Prostate gland (tissue), 2 donors: Measurements from ENCODE around the gene NTM. TPM values are rescaled to one million over a fixed set of nuclear protein-coding genes. Genes with fewer than 3 reads are reported as not detected.

Source experiments
- DNase-seq: peaks from one replicate; pipeline ENCODE4 v3.0.0-alpha.2; 2019; ENCODE audit warnings: low spot score
- H3K27ac ChIP-seq, 2 donors: fragments of 200-600 bp; sonication (generic); 2 replicates each; pipeline ENCODE4 v1.5.1; 2017 to 2019
- H3K27me3 ChIP-seq: fragments of 200-600 bp; sonication (generic); replicated peaks from 2 replicates; pipeline ENCODE4 v1.5.1; 2019; ENCODE audit not compliant: insufficient read depth
- H3K36me3 ChIP-seq, 2 donors: fragments of 200-600 bp; sonication (generic); 1 replicate in 1 of 2; 2 replicates in 1 of 2; pipeline versions ENCODE4 v1.5.1 to v1.8.1; 2017 to 2019
- H3K4me1 ChIP-seq: fragments of 200-600 bp; sonication (generic); replicated peaks from 2 replicates; pipeline ENCODE4 v1.5.1; 2019
- H3K4me3 ChIP-seq, 2 donors: fragments of 200-600 bp; sonication (generic); 2 replicates each; pipeline ENCODE4 v1.5.1; 2017 to 2019
- H3K9me3 ChIP-seq: fragments of 200-600 bp; sonication (generic); 2 replicates; pipeline ENCODE4 v1.5.1; 2017
- POLR2A ChIP-seq: fragments of 450-650 bp; IDR thresholded peaks from one replicate; pipeline ENCODE4 v1.6.1; 2016; ENCODE audit warnings: antibody characterized with exemption, mild to moderate bottlenecking
- POLR2AphosphoS5 ChIP-seq: sonication (generic); formaldehyde crosslinking; IDR thresholded peaks from one replicate; pipeline ENCODE4 v1.6.1; 2017; ENCODE audit warnings: antibody characterized with exemption
- WGBS: methylation state at CpG from one replicate; pipeline ENCODE4 v1.1.5; 2018; 5-methylcytosine and 5-hydroxymethylcytosine counted together
- intact Hi-C: fragments of 100-400 bp; cut with DNase I; formaldehyde crosslinking; loops from one replicate; pipeline ENCODE4 v1.14.2; 2022
- total RNA-seq, 2 donors: library from RNA; depleted of rRNA; stranded (reverse); fragments of >200 nt; gene quantifications; one replicate each; pipeline ENCODE4 v1.1.0, GENCODE V29; 2016
- TF ChIP-seq, protein P1 (sequence below), 4 experiments: fragments of 200-600 bp in 2 of 4; fragments of 450-650 bp in 2 of 4; sonication (generic) in 2 of 4; IDR thresholded peaks; 1 replicate in 3 of 4; 2 replicates in 1 of 4; pipeline ENCODE4 v1.5.1; 2016 to 2019; ENCODE audit warnings: antibody characterized with exemption in 4 of 4, mild to moderate bottlenecking in 2 of 4, moderate library complexity in 2 of 4

NTM gene
- total RNA-seq, 2 donors from 2014 or later, result 7.4 TPM; not detected in 1

DNA sequence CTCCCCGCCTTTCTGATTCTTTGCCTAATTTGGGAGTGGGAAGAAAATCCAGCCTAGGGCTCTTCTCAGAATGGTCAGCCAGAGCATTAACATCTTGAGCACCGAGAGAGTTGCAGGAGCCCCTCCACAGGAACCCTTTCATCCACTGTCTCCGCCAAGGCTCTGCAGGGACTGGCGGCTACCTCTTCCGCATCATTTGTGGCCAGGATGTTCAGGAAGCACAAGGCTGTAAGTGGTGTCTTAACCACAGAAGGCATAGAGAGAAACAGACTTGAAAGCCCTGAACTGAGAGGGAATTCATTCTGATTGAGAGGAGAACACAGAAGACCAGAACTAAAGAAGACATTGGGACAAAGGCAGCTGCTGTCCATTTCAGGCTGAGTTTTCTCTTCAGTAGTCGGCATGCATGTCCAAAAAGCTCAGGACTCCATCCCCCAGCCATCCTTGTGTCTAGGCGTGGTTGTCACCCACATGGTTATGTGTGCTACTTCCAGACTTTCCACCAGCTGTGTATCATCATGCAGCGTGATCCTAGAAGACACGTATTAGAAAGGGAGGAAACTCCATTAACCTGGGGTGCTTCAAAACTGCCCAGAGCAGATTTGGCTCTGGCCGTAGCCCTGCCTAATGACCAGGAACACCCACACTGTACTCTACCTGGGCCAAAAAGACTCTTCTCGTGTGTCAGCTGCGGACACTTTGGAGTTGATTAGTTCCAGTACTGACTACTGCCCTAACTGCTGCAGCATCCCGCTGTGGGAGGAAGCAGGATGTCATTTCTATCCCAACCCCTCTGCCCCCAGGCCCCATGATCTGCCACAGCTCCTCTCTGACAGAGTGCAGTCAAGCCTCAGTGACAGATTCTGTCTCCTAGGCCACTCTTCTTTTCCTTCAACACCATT, 725.1 kb downstream of the NTM start:
- no peaks in the 10 kb centered on the region for H3K36me3 ChIP-seq
- no peak for TF ChIP-seq POLR2AphosphoS5
- TF ChIP-seq POLR2A, result no peak
- TF ChIP-seq, protein P1, sequence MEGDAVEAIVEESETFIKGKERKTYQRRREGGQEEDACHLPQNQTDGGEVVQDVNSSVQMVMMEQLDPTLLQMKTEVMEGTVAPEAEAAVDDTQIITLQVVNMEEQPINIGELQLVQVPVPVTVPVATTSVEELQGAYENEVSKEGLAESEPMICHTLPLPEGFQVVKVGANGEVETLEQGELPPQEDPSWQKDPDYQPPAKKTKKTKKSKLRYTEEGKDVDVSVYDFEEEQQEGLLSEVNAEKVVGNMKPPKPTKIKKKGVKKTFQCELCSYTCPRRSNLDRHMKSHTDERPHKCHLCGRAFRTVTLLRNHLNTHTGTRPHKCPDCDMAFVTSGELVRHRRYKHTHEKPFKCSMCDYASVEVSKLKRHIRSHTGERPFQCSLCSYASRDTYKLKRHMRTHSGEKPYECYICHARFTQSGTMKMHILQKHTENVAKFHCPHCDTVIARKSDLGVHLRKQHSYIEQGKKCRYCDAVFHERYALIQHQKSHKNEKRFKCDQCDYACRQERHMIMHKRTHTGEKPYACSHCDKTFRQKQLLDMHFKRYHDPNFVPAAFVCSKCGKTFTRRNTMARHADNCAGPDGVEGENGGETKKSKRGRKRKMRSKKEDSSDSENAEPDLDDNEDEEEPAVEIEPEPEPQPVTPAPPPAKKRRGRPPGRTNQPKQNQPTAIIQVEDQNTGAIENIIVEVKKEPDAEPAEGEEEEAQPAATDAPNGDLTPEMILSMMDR (IDR thresholded peaks at IDR 0.05), result no peak
- DNase-seq, result no peak
- H3K27ac ChIP-seq, result no peak overlapping the region
- H3K4me3 ChIP-seq, result no peak overlapping the region
- H3K9me3 ChIP-seq, result no peaks in the 10 kb centered on the region
- H3K27me3 ChIP-seq, result no peaks in the 10 kb centered on the region
- H3K4me1 ChIP-seq, result no peaks in the 10 kb centered on the region
- intact Hi-C loops, result no loop called here
- WGBS, result 80% methylated on average over 12 of the region's 13 CpGs

DNA sequence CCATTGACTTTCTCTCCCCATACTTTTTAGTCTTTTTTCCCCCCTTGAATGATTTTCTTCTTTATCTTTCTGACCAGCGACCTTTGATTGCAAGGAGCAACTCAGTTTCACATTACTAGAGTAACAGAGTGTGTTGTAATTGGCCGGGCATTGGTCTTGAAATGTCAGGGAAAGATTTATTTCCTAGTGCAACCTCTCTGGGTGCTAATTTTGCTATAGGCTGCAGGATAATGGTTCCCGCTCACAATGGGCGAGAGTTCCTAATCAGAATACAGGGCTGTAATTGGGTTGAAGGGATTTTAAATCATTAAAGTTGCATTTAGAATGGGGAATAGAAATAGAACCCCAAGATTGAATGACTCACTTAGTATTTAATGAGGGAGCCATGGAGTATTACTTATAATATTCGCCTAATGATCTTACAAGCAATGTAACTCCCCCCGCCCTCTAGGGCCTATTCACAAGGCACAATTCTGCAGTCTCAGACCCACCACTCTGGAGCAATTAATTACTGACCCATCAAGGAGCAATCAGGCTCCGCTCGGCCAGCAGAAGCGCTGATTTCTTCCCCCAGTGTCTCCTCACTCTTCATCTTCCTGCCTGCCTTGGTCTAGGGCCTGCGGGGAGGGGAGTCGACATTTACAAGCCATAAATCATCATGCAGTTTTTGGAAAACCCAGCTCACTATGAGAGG, 725.9 kb downstream of the NTM start:
- WGBS, result 63% methylated on average over 11 of the region's 11 CpGs
- intact Hi-C loops, result no loop called here
- H3K4me1 ChIP-seq, result no peaks in the 10 kb centered on the region
- H3K27me3 ChIP-seq, result no peaks in the 10 kb centered on the region
- H3K27ac ChIP-seq, result no peak overlapping the region
- TF ChIP-seq POLR2AphosphoS5, result no peak
- TF ChIP-seq, protein P1 (IDR thresholded peaks at IDR 0.05), result no peak
- TF ChIP-seq POLR2A, result no peak
- no peaks in the 10 kb centered on the region for H3K36me3 ChIP-seq
- no peak for DNase-seq
- H3K4me3 ChIP-seq, result no peak overlapping the region
- no peaks in the 10 kb centered on the region for H3K9me3 ChIP-seq

DNA sequence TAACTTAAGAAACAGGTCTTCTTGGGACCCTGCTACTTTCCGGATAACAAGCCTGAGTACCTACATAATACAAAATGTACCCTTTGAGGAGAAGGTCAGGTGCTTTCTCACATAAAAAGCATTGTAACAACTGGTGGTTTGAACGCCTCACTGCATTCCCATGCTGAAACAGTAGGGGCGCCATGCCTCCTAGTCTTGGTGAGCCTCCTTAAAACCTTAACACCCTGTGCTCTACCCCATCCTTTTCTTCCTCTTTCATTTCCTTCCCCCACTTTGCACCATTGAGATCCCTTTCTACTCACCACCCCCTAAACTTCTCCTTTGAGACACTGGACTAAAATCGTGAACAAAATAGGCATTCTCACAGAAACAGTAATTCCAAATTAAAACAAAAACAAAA, 729.3 kb downstream of the NTM start:
- TF ChIP-seq POLR2A (no peak), POLR2AphosphoS5 (no peak)
- TF ChIP-seq, protein P1 (IDR thresholded peaks at IDR 0.05), result no peak
- Histone ChIP-seq H3K36me3 (no peaks in the 10 kb centered on the region), H3K9me3 (no peaks in the 10 kb centered on the region), H3K4me3 (no peak overlapping the region), H3K27ac (no peak overlapping the region), H3K4me1 (no peaks in the 10 kb centered on the region), H3K27me3 (no peaks in the 10 kb centered on the region)
- intact Hi-C loops, result no loop called here
- no peak for DNase-seq
- WGBS, result 60% methylated on average over 4 of the region's 4 CpGs

DNA sequence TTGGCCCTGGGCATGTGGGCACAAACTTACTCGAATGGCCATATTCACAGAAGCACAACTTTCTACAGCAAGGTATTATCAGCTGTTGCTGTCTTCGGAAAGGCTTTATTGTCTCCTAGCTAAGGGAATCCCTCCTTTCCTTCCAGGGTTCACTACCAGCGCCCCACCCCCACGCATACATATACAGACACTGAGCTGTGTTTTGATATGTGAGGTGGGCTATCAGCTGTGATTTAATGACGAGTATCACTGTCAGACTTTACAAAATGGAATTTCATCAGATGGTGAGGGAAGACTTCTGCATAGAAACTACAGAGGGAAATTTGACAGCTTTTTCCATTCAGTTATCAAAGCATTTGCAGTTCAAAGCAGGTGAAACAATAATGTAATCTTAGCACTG, 730.2 kb downstream of the NTM start:
- H3K4me1 ChIP-seq, result no peaks in the 10 kb centered on the region
- WGBS, result 84% methylated on average over 5 of the region's 5 CpGs
- H3K36me3 ChIP-seq, result no peaks in the 10 kb centered on the region
- no peak for DNase-seq
- no peak overlapping the region for H3K4me3 ChIP-seq
- H3K9me3 ChIP-seq, result no peaks in the 10 kb centered on the region
- H3K27ac ChIP-seq, result no peak overlapping the region
- intact Hi-C loops, result no loop called here
- no peaks in the 10 kb centered on the region for H3K27me3 ChIP-seq
- TF ChIP-seq POLR2A, result no peak

DNA sequence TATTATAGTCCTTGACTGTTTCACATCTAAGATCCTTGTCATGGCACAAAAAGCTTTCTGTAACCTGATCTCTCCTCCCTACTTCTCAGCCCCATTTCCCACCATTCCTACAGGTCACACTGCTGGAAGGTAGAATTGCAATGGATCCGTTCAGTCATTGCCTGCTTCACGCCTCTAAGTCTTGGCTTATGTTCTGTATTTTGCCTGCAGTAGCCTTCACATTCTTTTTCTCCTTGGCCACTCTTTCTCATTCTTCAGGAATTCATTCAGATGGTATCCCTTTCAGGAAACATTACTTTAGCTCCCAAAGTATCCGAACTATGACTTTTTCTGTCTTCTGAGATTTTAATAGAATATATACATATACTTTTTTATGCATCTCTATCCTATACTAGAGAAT, 731.5 kb downstream of the NTM start:
- 75% methylated on average over 3 of the region's 3 CpGs for WGBS
- Histone ChIP-seq H3K9me3 (no peaks in the 10 kb centered on the region), H3K27ac (no peak overlapping the region), H3K36me3 (no peaks in the 10 kb centered on the region), H3K4me1 (no peaks in the 10 kb centered on the region), H3K4me3 (no peak overlapping the region), H3K27me3 (no peaks in the 10 kb centered on the region)
- DNase-seq, result no peak
- TF ChIP-seq, protein P1 (IDR thresholded peaks at IDR 0.05), result no peak
- TF ChIP-seq POLR2AphosphoS5 (no peak), POLR2A (no peak)
- intact Hi-C loops, result no loop called here
